ENCODE data around the gene CLIP4.
"Not testable (repeated sequence)": the region's sequence is repeated elsewhere in the genome, so short reads cannot be mapped to it uniquely, and the experiment has no call there.

The CLIP4 gene, protein sequence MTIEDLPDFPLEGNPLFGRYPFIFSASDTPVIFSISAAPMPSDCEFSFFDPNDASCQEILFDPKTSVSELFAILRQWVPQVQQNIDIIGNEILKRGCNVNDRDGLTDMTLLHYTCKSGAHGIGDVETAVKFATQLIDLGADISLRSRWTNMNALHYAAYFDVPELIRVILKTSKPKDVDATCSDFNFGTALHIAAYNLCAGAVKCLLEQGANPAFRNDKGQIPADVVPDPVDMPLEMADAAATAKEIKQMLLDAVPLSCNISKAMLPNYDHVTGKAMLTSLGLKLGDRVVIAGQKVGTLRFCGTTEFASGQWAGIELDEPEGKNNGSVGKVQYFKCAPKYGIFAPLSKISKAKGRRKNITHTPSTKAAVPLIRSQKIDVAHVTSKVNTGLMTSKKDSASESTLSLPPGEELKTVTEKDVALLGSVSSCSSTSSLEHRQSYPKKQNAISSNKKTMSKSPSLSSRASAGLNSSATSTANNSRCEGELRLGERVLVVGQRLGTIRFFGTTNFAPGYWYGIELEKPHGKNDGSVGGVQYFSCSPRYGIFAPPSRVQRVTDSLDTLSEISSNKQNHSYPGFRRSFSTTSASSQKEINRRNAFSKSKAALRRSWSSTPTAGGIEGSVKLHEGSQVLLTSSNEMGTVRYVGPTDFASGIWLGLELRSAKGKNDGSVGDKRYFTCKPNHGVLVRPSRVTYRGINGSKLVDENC

DNA sequence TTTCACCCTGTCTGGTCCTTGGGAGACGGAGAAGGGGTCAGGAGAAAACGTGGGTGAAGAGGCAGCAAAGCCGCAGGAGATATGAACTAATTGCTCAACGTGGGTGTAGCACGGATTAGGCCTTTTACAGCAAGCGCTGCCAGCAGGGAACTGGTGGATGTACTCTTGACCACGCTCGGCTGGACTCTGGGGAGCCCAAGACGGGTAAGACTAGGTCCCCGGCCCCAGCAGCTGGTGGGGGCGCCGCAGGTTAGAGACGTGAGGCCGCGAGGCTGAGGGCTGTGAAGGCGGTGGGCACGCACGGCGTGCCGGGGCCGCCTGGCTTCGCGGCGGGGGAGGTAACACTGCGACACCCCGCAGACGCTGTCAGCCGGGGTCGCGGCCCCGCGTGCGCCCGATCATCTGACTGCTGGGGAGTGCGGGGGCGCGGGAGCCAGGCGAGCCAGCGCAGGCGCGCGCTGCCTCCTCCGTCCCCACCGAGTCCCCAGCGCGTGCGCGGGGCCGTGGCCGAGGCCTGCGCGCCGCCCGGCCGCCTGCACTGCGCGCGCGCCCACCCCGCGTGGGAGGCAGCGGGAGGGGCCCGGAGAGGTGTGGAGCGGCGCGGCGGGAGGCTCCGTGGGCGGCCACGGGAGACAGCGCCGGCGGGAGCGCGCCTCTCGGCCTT lies at the start of gene CLIP4:
Gene CLIP4, plus strand, starts transcription at position 470 of the 664 bp plus-strand sequence. CDS start 5,974 bp downstream, outside the sequence.
- DNase-seq (ENCODE audit: low spot score) = peak; percentile 58

DNA sequence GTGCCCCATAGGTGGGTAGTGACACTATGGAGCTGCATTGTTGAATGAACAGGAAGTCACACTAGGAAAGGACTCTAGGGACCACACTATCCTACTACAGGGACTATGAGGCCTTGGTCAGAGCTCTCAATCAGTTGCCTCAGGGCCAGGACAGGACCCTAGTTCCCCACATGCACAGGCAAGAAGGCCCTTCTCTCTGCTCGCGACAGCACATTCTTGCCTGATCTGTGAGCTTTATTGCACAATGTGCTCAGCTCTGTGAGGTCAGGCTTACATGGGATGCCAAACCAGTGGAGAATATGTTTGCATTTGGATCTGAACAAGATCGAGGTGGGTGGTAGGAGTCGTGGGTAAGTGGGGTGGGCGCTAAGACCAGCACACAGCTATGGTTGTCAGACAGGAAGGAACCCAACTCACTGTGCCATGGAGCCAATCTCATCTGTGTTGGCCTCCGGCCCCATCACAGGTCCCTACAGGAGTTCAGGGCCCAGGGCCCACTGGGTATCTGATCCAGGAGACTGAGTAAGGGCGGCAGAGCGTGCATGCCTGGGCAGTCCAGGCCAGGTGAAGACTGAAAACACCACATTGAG lies 48.8 kb upstream of the CLIP4 start:
- no peak for DNase-seq (ENCODE audit: low spot score)

DNA sequence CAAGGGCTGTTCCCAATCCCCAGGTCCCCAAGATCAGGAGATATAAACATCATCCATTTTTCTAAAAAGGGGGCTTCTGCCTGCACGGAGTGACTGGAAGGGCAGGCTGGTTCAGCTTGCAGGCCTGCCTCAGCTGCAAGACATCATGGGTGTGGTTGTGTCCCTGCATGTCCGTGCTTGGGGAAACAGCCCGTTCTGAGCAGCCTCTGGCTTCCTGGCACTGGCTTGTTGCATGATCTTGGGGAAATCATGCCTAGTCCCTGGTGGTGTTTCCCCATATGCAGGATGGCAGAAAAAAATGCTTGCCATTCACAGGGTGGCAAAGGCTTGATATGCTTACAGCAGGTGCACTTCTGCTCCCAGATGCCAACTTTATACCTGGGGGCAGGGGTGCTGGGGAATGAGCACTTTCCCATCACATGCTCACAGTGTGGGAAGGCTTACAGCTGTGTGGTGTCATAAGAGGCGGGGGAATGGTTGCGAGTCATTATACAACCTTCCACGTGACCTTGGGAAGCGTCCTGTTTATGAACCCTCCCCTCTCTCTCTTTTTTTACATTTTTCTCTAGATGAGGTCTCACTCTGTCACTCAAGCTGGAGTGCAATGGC lies 48.1 kb upstream of the CLIP4 start:
- no peak for DNase-seq (ENCODE audit: low spot score)

DNA sequence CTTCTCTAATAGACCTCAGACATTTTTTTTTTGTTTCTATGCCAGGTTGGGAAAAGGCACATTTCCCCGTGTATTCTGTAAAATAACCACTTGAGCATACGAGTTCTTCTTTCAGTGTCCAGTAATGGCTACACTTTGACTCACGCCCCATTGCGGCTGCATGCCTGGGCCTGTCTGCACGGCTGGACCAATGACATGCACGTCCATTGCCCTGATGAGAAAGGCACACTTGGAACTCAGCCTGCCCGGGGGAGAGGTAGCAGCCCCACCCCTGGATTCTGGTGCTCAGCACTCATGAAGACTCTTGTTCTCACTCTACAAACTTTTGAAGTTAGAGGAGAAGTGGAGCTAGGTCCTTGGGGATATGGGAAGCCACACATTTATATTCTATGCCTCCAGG lies 46.7 kb upstream of the CLIP4 start:
- DNase-seq (ENCODE audit: low spot score) = no peak

DNA sequence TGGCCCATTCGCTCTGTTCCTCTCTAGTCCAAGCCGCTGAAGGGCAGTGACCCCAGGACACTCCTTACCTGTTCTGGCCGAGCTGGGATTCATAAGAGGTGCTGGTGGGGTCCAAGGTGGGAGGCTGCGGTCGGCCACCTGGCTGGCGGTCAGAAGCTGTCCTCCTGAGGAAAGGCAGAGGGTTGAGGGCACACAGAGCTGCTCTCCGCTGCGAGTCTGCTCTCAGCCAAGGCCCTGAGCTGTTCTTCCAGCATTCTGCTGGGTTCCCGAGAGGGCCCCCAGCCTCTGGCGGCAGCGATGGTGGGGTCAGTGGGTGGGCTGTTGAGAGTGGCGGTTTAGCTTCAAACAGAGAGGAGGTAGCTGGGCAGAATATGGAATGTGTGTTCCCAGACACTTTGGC lies 44.7 kb upstream of the CLIP4 start:
- no peak for DNase-seq (ENCODE audit: low spot score)

DNA sequence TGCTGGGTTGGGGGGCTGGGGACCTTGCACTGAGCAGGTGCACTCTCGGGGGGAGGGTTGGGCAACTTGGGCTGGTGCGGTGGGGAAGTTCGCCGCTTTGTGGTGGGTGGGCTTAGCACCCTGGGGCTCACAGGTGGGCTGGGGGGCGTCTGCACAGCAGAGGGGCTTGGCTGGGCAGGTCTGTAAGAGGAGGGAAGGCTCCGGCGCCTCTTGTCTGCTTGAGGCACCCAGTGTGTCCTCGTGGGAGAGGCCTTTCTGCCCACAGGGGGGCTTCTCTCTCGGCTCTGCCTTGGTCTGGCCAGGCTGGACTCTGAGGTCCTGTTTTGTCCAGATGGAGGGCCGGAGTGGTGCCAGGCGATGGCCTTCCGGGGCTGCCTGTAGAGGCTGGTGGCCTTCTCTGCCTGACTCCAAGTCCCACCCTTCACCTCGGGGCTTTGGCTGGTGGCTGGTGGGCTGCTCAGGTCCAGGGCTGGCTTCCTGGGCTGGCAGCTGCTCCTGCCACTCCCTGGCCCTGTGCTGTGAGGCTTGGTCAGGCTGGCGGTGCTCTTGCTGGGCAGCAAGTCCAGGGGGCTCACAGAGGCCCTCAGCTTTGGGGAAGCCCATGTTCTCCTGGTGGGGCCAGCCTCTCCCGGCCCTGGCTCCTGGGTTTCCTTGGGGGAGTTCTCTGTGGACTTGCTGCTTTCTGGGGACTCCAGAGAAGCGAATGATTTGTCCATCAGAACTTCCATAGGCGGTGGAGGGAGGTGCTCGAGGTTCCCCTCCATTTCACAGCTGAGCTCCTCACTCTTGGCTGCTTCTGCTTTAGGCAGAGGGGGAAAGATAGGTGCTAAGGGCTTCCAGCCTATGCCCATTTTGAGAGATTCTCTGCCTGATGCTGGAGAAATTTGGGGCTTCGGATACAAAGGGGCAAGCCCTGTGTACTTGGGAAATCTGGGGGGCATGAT lies 43.9 kb upstream of the CLIP4 start:
- DNase-seq (ENCODE audit: low spot score) = no peak

DNA sequence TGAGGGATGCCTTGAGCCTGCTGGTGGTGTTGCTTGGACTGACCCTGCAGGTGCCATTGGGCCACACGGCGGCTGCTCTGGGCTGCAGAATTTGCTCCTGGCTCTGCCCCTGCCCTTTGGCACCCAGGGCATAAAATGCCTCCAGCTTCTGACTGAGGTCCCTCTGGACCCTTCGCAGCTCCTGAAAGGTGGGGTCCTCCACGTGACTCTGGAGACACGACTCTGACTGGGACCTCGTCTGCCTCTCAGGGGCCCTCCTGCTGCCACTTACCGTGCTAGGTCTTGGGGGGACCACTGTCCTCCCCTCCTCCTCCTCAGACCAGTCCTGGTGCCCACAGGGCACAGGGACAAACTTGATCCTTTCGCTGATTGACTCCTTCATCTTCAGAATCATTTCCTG lies 43.0 kb upstream of the CLIP4 start:
- no peak for DNase-seq (ENCODE audit: low spot score)

DNA sequence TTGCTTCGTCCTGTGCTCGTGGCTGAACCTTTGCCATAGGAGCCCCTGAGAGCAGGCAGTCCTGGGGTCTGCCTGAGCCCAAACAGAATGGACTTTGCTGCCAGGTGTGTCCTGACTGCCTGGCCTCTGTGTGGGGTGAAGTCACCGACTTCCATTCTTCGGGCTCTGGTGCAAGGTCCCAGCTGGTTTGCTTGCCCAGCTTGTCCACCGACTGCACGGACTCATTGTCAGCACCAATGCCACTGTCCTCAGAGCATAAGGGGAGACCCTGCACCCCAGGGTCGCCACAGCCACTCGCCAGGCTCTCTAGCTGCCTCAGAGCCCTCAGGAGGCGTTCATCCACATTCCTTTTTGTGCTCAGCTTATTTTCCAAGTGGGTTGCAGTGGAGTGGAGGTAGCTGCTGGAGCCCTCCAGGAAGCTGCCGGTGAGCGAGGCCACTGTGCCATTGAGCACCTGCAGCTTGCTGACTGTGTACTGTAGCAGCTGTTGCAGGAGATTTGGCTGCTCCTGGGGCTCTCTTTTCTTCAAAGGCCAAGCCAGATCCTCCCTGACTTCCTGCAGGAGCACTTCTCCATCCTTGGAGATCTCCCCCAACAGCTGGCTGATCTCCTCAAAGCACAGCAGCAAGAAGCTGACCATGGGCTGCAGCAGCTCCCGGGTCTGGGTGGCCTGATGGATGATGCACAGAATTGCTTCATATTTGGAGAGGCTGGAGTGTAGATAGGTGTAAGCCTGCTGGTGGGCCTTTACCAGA lies 42.1 kb upstream of the CLIP4 start:
- no peak for DNase-seq (ENCODE audit: low spot score)

DNA sequence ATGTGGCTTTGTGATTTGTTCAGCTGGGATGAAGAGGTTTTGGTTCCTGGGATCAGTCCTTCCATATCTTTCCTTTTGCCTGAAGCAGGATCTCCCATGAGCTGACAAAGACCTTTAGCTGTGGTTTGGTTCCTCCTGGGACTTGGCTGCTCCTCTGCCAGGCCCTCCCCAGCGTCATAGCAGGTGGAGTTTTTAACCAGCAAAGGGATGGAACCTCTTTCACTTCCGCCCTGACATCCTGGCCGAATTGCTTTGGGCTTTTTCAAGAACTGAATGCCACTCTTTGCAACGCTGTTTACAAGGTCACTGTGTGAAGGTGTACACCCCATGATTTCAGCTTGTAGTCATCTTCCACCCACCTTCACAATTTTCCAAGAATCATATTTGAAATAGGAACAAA lies 41.3 kb upstream of the CLIP4 start:
- no peak for DNase-seq (ENCODE audit: low spot score)

DNA sequence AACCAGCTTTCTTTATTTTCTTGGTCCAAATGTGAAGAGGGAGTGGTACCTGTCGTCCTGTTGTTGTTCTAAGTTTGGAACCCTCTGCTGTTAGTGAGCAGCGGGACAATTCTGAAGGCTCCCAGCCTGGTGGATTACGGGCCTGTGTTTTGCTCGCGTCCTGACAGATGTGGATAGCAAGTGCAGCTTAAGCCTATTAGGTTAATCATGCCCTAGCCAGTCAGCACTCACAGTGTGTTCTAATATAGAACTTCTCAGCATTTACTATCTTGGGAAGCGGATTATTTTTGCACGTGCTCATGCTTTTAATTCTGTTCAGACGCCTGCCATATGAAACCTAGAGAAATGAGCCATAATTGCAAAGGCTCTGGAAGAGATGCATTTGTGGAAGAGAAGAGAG lies 40.8 kb upstream of the CLIP4 start, which contains the start of gene PCARE:
Gene PCARE, minus strand, starts transcription at position 113 of the 400 bp plus-strand sequence. CDS start 262 bp downstream, outside the sequence.
- no peak for DNase-seq (ENCODE audit: low spot score)

DNA sequence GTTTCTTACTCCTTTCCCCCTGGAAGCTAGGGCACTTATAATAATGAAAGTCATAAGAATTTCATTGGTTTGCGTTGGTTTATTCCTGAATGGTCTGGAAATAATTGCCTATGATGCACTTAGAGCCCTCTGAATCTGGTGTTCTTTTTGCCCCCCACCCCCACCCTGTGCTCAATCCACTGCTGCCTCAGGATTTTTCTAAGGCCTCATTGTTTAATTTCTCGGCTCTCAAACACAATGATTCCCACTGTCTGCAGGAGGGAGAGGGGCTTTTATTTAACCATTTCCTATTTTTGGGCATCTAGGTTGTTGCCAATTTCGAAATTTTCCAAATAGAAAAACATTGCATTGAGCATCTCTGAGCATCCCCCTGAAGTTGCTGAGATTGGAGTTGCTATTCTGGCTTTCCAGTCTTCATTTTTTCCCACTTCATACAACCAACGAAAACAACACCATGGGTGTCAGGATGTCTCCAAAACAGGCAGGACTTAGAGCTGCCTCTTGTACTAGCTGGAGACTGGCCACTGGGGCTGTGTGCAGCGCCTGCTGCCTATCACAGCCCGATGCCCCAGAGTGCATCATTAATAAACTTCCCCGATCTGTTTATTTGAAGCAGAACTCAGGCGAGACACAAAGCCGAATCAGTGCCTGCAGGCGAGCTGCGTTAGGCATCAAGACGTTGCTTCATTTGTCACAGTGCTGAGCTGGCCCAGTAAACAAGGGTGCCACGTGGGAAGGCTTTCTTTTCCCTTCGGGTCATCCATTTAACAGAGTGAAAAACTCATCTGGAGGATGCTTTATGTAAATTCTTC lies 39.1 kb upstream of the CLIP4 start:
- peak; percentile 61 for DNase-seq (ENCODE audit: low spot score)

DNA sequence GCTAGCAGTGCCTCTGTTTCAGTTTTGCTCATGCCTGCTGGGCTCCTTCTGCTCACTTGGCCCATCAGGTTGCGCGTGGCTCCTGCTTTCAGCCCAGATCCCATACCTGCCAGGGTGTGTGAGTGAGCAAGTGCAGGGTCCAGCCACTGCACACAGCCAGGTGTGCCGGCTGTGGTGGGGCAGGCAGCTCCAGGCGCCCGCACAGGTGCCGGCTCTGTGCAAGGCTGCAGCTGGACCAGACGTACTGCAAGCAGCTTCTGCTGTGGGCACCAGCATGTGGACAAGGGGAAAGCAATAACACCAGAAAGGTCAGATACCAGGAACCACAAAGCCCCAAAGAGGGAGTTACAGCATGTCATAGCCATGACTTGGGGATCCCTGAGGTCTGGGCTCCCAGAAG lies 35.3 kb upstream of the CLIP4 start:
- no peak for DNase-seq (ENCODE audit: low spot score)

DNA sequence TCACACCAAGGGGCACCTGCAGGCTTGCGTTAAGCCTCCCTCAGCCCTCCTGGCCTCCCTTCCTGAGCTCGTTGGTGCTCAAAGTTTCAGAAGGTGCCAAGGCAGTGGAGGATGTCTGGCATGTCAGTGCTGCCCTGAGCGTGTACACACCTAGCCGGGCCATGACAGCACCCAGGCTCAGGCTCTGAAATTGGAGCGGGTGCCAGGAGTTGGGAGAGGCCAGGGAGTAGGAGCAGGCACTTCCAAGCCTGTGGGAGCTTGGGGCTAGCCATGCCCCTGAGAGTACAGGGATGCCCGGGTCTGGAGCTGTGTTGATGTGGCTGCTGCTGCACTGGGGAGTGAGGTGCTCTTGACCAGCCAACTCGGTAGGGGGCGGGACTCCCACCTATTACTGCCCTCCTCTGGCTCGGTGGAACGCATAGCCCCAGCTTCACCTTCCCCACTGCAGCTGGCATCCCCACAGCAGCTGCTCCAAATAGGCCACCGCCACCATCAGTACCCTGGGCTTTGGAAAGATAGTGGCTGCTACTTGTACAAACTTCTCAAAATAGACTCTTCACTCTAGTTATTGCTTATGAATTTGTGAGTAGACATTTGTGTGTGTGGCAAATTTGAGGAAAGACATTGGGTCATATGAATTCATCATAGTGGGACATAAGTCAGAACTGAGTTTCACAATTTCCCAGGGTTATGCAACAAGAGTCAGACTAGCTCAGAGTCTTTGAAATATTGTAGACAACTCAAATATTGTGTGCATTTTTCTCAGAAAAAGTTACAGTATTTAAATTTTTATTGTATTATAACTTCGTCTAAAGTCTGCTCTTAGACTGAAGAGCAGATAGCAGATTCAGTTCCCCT lies 34.1 kb upstream of the CLIP4 start:
- no peak for DNase-seq (ENCODE audit: low spot score)

DNA sequence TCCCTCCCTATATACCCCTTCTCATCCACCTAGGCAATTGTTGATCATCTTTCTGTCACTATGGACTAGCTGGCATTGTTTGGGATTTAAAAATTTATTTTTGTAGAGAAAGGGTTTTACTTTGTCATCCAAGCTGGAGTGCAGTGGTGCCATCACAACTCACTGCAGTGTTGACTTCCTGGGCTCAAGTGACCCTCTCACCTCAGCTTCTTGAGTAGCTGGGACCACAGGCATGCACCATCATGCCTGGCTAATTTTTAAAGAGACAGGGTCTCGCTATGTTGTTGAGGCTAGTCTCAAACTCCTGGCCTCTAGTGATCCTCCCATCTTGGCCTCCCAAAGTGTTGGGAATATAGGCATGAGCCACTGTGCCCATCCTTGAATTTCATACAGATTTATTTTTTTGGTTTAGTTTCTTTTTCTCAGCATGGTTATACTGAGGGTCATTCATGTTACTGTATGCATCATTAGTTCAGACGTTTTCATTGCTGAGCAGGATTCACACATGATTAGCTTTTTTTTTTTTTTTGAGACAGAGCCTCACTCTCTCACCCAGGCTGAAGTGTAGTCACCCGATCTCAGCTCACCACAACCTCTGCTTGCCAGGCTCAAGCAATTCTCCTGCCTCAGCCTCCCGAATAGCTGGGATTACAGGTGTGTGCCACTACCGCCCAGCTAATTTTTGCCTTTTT lies 32.3 kb upstream of the CLIP4 start:
- no peak for DNase-seq (ENCODE audit: low spot score)

DNA sequence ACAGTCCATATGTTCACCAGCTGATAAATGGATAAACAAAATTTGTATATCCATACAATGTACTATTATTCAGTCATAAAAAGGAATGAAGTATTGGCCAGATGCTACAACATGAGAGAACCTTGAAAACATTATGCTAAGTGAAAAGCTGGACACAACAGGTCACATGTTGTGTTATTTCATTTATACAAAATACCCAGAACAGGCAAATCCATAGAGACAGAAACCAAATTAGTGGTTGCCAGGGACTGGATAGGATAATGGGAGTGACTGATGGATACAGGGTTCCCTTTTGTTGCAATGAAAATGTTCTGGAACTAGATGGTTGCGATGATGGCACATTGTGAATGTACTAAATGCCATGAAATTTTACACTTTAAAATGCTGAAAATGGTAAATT lies 30.7 kb upstream of the CLIP4 start:
- DNase-seq (ENCODE audit: low spot score) = no peak

DNA sequence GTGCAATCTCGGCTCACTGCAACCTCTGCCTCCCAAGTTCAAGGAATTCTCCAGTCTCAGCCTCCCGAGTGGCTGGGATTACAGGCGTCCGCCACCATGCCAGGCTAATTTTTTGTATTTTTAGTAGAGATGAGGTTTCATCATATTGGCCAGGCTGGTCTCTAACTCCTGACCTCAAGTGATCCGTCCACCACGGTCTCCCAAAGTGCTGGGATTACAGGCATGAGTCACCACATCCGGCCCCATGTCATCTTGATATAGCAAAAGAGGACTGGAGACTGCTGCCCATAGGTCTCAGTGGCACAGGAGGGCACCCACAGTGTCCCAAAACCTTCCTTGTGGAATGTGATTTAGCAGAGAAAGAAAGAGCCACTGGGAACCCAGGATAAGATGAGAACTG lies 24.9 kb upstream of the CLIP4 start:
- DNase-seq (ENCODE audit: low spot score) = not testable (repeated sequence)

DNA sequence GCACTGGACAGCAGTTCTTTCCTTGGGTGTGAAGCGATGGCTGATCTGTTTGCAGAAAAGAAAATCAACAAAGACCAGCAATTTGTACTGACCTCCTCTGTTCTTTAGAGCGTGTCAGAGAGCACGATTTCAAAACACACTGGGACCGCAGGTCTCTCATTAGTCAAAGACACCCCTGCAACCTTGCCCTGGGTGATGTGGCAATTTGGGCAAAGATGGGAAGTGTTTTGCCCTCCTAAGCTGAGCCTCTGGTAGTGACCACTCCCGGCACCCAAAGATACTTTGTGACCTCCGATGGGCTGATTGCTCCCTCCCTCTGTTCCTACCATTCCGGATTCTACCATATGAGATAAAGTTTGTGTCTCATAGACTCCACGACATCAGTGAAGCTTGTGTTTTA lies 18.2 kb upstream of the CLIP4 start:
- no peak for DNase-seq (ENCODE audit: low spot score)

DNA sequence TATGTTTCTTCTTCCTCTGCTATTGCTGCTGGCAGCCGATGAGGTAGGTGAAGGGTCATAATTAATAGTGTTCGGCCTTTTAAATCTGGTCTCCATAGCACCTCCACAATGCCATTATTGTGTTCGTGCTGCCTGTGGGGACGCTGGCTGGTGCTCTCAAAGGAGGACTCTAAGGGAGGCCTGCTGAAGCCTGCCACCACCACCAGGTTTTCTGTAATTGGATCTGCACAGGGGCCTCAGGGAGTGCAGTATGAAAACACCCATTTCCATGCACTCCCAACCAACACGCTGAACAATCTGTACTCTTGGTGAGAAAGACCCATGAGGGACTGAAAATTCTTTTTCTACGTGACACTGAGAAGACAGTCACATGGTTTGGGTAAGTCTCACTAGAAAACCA lies 17.6 kb upstream of the CLIP4 start:
- DNase-seq (ENCODE audit: low spot score) = peak; percentile 39

Data from COLO829 (cell line).